ENCODE data around the gene CEP120.

The CEP120 gene

GRCh38 chr5:123387313-123387712 is 35.9 kb downstream of the CEP120 start:
- no peak overlapping the region for H3K27ac ChIP-seq (replicated peaks)
- no peak for DNase-seq (ENCODE audit: low read depth in 1 of 2, low spot score in 1 of 2)
- TF ChIP-seq, protein P1, sequence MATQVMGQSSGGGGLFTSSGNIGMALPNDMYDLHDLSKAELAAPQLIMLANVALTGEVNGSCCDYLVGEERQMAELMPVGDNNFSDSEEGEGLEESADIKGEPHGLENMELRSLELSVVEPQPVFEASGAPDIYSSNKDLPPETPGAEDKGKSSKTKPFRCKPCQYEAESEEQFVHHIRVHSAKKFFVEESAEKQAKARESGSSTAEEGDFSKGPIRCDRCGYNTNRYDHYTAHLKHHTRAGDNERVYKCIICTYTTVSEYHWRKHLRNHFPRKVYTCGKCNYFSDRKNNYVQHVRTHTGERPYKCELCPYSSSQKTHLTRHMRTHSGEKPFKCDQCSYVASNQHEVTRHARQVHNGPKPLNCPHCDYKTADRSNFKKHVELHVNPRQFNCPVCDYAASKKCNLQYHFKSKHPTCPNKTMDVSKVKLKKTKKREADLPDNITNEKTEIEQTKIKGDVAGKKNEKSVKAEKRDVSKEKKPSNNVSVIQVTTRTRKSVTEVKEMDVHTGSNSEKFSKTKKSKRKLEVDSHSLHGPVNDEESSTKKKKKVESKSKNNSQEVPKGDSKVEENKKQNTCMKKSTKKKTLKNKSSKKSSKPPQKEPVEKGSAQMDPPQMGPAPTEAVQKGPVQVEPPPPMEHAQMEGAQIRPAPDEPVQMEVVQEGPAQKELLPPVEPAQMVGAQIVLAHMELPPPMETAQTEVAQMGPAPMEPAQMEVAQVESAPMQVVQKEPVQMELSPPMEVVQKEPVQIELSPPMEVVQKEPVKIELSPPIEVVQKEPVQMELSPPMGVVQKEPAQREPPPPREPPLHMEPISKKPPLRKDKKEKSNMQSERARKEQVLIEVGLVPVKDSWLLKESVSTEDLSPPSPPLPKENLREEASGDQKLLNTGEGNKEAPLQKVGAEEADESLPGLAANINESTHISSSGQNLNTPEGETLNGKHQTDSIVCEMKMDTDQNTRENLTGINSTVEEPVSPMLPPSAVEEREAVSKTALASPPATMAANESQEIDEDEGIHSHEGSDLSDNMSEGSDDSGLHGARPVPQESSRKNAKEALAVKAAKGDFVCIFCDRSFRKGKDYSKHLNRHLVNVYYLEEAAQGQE (IDR thresholded peaks at IDR 0.05; ENCODE audit: insufficient replicate concordance, low read depth), result no peak
- TF ChIP-seq SPI1 (IDR thresholded peaks at IDR 0.05; ENCODE audit: borderline replicate concordance, low read depth), result no peak
- no peak for TF ChIP-seq GABPA (IDR thresholded peaks at IDR 0.05; ENCODE audit: low read depth)
- no peak for TF ChIP-seq POLR2AphosphoS5 (IDR thresholded peaks at IDR 0.05; ENCODE audit: low read depth)
- TF ChIP-seq CTCF (IDR thresholded peaks at IDR 0.05; ENCODE audit: insufficient read depth, low read length), result no peak
- no peak overlapping the region for H3K4me3 ChIP-seq (replicated peaks; ENCODE audit: insufficient read depth, low read length)
- no peaks in the 10 kb centered on the region for H3K27me3 ChIP-seq (ENCODE audit: insufficient read depth, poor library complexity, severe bottlenecking)

GRCh38 chr5:123382252-123382651 is 41.0 kb downstream of the CEP120 start:
- no peak for DNase-seq (ENCODE audit: low read depth in 1 of 2, low spot score in 1 of 2)
- no peak overlapping the region for H3K27ac ChIP-seq (replicated peaks)
- no peaks in the 10 kb centered on the region for H3K27me3 ChIP-seq (ENCODE audit: insufficient read depth, poor library complexity, severe bottlenecking)
- H3K4me3 ChIP-seq (replicated peaks; ENCODE audit: insufficient read depth, low read length), result no peak overlapping the region
- no peak for TF ChIP-seq POLR2AphosphoS5 (IDR thresholded peaks at IDR 0.05; ENCODE audit: low read depth)
- TF ChIP-seq CTCF (IDR thresholded peaks at IDR 0.05; ENCODE audit: insufficient read depth, low read length), result no peak
- TF ChIP-seq GABPA (IDR thresholded peaks at IDR 0.05; ENCODE audit: low read depth), result no peak
- TF ChIP-seq SPI1 (IDR thresholded peaks at IDR 0.05; ENCODE audit: borderline replicate concordance, low read depth), result no peak
- TF ChIP-seq, protein P1 (IDR thresholded peaks at IDR 0.05; ENCODE audit: insufficient replicate concordance, low read depth), result no peak

DNA sequence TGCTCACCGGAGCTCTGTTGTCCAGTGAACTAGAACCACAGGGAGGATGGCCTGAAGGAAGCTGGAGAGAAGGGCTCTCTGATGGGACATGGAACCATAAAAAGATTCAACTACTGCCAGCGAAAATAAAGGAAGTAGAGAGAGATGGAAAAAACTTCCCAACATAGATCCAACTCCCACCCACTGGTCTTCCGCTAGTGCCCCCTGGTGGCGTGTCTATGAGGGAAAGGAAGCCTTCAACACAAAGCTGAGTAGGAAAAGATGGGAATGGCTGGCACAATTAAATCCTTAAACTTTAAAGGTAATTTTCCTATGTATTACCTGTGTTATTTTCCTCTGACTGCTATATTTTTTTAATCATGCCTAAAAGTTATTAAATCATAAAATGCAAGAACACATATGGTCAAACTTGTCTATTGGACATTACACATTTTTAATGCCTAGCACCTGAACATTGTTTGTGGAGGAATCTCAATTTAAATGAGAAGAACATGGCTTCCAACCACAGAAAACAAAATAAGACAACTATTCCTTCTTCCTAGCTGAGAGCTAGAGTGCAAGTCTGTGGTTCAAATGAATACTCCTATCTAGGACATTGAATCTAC is 51.5 kb downstream of the CEP120 start:
- TF ChIP-seq, protein P1 (IDR thresholded peaks at IDR 0.05; ENCODE audit: insufficient replicate concordance, low read depth), result no peak
- TF ChIP-seq POLR2AphosphoS5 (IDR thresholded peaks at IDR 0.05; ENCODE audit: low read depth) (no peak), GABPA (IDR thresholded peaks at IDR 0.05; ENCODE audit: low read depth) (no peak), CTCF (IDR thresholded peaks at IDR 0.05; ENCODE audit: insufficient read depth, low read length) (no peak), SPI1 (IDR thresholded peaks at IDR 0.05; ENCODE audit: borderline replicate concordance, low read depth) (no peak)
- peak in 1 of 2 experiments; percentile 4 for DNase-seq (ENCODE audit: low read depth in 1 of 2, low spot score in 1 of 2)
- no peaks in the 10 kb centered on the region for H3K27me3 ChIP-seq (ENCODE audit: insufficient read depth, poor library complexity, severe bottlenecking)
- H3K4me3 ChIP-seq (replicated peaks; ENCODE audit: insufficient read depth, low read length), result no peak overlapping the region
- H3K27ac ChIP-seq (replicated peaks), result no peak overlapping the region

All from HL-60 (cell line).